GM19452 (cell line): Measurements from ENCODE around the gene MYOZ2.

Experiments
- ATAC-seq: cut with Tn5 transposase; IDR thresholded peaks from one replicate; pipeline ENCODE4 v1.9.1; 2021; ENCODE audit not compliant: unreplicated experiment

MYOZ2 gene

DNA sequence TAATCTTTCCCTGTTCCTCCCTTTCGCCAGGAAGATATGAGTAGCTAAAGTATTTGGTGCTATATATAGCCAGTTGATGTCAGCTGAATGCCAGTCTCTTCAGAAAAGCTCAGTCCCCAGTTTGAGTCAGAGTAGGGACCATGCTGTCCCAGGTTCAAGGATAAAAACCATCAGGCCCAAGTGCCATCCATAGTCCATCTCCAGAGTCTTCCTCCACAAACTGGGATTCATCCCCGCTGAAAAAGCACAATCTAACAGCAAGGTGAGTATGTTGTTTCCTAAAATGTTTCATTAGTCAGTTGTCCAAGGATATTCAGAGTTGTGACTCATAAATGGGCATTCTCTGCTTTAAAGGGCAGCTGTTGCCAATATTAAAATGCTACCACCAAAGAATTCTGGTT, at the start of gene MYOZ2:
TSS of gene MYOZ2 (plus strand) at position 112 of the 401 bp plus-strand sequence. CDS start 694 bp downstream, outside the sequence.
- ATAC-seq: no peak

DNA sequence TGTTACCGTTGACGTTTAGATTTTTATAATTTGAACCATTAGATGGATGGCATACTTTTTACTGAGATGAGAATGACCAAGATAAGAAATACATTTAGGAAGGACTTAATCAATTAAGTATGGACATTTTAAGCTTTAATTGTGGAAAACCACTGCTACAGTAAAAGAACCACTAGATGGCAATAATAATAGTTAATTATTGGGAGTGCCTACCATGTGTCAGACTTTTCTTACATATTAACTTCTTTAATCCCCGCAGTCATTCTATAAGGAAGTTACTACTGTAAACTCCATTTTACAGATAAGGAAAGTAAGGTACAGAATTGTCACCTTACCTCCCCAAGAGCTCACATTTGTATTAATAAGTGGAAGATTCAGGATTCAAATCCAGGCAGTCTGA, 48.5 kb upstream of the MYOZ2 start:
- no peak for ATAC-seq

DNA sequence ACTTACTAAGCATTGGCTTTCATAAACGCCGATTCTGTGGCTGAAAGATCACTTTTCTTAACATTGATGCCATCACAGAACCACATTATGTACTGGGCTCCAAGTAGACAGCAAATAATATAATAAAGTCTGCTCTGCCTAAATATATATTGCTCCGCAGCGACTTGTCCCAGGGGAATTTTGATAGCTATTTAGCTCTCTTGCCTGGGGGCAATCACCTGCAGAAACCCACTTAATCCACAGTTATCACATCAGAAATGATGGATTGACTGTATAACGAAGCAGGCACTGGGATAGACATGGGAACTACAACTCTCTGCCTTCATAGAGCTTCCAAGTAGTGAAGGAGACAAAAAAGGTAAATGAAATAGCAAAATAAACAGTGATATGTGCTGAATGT, 48.0 kb upstream of the MYOZ2 start:
- no peak for ATAC-seq

DNA sequence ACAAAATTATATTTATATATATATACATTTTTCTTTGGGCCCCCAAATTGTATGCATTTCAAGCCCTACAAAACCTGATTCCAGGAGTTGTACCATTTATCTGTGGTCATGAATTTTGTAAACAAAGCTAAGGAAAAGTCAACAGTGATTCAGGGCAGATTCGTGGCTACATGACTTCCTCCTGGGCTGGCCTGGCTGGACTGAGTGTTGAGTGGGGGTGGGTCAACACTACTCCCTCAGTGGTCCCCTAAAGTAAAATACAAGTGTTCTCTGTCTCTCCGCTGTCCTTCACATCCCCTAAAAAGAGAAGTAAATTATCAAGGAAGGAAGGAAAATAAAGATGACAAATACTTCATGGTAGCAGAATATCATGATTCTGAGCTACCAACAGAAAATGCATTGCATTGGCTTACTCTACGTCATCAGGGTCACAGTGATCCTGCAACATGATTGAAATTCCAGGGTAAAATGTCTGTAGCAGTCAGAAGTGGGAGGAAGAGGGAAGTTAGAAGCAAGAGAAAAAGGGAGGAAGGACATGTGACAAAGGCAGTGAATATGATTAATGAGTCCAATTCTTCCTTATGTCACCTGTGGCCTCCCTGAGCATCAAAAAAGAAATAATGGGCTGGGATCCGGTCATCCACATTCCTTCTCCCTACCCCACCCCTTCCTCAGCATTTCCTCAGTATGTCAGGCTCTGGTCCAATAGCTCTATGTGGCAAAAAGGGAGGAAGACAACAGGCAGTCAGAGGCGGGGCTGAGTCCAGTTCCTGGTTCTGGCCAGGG, 42.4 kb upstream of the MYOZ2 start:
- ATAC-seq: no peak

DNA sequence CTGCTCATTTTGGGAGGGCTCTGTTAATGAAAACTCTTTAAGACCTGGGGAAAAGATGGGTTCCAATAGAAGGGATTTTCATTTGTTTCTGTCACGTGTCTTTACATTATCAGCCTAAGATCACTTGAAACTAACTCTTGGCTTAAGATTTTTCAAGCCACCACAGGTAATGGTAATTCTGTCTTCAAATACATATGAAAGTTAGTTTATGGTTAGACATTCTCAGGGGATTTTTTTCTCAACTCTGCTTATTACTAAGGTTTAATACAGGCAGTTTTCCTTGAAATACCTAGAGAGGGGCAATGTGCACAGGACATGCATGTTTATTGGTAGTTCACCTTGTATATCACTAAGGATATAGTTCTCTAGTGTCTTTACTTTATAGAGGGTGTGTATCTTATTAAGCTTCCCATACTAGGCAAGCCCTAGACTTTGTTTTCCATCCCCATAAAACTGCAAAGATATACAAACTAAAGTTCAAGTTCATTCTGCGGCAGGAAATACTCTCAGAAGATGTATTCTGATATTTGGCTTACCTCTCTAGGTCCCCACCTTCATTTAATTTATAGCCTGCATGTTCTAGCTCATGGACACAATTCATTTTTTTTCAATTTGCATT, 38.2 kb upstream of the MYOZ2 start:
- no peak for ATAC-seq

DNA sequence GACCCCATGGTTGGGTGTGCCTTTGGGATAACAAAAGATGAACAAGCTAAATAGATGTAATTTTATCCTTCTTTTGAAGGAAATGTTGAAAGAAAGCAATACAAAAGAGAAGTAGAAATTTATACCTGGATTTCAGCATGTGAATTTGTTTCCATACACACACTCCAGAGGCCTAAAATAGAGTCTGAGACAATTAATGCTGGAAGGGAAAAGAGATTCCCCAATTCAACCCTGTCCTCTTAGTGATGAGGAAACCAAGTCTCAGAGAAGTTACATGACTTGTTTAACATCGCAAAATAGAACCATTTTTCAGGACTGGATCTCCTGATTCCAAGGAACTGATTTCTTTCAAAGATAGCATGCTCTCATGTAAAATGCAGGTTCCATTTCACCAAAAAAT, 37.3 kb upstream of the MYOZ2 start:
- no peak for ATAC-seq

DNA sequence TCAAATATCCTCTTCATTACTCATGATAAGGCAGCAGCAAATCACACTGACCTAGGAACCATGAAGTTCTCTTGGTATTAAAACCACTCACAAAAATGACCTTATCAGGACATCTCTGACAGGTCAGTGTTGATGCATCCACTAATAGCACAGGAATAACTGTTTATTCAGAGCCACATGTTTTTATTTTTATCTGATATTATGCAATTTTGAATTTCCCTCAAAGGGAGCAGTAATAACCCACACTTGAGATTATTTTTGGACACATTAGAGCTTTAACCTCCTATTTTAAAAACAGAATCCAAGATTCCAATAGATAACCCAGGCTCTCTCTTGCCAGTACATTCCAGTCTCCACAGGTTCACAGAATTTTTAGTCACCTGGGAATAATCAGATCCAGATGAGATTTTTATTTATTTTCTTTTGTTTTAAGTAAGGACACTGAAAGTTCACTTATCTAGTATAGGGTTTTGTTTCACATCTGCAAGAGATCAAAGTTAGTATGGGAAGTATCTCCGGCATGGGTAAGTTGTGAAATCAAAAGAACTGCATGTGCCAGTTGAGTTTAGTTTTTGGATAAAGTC, 36.3 kb upstream of the MYOZ2 start:
- no peak for ATAC-seq

DNA sequence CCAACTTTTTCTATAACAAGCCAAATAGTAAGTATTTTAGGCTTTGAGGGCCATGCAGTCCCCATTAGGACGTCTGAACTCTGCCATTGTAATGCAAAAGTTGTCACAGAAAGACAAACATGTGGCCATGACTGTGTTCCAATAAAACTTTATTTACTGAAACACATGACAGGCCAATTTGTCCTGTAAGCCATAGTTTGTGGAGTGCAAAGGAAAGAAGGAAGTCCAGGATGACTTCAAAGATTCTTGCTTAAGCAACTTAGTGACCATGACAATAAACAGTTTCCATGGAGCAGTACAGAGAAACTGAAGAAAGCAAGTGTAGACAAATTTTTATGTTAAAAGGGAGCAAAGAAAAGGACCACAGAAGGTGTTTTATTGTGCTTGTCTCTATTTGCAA, 35.0 kb upstream of the MYOZ2 start:
- no peak for ATAC-seq

DNA sequence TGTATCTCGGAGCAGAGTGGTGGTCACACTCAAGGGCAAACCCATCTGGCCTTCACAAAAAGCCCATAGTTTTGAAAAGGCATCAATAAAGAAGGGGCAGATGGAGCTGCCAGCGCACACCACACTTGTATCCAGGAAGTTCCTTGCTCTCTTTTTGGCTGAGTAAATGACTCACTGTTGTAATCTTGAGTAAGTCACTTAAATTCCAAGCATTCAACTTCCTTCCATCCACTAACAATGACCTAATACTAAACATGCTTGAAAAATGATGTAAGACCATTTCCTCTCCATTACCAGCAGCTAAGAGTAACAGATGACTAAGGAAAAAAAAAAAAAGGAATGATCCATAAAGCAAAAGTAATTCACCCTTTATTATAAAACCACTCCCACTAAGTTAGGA, 32.4 kb upstream of the MYOZ2 start:
- no peak for ATAC-seq

DNA sequence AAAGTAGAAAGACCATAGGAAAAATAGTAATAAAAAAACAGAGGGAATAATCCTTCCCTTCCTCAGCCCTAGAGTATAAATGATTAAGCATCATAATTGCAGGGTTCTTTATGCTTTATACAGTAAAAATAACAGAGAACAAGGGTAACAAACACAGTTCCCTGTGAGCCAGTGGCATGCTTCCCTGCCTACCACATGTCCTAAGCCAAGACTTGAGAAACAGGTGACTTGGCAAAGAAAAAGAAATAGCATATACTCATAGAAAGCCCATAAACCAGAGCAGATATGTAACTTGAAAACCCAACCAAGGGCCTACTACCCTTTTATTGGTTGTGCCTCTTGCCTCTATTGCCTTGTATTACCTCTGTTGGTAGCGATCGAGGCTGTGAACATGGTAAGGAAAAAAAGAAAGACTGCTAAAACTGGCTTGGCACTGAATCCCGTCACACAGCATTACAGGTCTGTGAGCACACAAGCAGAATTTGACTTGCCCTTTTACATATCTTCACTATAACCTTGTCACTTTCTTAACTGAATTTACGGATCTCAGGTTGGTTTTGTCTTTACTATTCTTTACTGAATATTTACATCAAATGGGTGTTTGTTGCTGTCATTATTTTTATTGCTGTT, 30.9 kb upstream of the MYOZ2 start:
- no peak for ATAC-seq

DNA sequence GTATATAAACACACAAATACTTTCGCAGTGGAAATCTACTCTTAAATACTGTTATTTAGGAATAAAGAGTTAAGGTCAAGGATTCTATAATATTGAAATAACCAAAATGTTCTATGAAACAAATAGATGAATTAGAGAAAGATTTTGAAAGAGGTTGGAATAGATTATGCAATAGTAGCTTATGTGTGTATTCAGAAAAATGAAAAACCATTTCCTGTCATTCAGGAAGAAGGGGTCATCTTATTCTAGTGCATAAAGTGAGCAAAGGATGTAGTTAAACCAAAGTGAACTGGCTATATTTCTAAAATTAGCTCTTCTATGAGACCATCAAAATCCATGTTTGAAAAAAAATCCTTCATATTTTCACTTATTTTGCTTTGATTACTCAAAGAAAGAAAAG, 30.0 kb upstream of the MYOZ2 start:
- no peak for ATAC-seq

DNA sequence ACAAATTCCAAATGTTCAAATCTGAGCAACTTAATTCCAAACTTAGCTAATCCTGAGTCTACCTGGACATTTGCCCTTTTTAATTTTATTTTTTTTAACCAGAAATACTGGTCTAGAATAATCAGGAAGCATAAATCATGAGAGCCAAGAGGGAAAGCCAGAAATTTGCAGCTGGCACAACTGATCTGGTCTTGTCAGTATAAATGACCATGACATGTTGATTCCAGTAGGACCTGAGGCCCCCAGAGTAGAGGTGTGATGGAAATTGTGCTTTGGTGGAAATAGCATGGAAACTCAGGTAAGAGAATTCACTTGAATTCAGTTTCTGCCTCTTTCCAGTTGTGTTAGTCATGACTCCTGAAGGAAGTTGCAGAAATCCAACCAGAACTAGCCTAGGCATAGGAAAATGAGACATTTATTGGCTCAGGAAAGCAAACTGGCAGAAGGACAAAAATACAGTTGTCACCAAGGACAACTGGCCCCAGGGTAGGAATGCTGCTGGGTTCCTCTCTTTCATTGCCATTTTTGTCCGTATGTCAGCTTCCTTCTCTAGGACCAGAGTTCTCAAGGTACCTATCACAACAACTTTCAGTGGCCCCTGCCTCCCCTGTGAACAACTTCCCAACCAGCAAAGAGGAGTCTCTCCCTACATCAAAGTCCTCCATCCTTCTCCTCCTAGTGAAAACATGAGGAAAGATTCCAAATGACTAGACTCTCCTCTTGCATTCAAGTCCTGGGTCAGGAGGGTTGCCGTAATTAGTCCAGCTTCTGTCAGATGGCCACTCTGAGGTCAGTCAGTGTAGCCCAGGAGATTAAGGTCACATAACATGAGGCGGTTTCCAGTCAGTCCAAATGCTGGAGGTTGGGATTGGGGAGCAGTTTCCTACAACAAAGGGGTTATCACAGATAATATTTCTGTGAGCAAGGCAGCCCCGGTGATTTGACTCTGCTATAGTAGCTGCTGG, 29.3 kb upstream of the MYOZ2 start:
- no peak for ATAC-seq

DNA sequence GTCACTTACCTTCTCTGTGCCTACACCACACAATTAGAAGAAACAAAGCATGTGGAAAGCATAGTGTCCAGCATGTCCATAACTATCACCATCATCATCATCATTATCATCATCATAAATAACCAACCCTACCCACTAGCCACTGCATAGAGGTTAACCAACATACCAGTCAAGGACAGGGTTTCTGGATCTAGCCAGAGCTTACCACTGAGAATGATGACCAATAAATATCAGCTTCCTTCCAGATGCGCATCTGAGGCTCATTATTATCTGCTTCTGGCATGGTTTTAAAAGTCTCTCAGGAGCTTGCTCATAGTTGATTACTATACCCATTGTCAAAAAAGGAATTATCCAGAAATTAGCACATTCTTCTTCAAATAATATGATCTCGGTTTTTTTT, 25.5 kb upstream of the MYOZ2 start:
- ATAC-seq: no peak

DNA sequence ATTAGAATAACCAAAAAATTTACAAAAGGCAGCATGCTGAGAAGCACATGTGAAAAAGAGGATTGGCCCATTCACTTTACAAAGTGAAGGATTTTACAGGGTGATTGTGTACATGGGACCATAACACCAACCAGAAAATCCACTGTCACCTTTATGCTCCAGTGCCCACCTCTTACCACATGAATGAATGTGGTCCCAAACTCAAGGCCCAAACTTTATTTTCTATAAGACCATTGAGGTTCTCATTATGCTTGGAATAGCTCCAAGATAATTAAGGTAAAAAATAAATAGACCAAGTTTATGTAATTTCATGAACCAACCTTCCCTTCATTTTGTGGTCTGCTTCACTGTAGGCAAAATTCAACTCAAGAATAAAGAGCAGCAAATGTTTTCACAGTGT, 24.3 kb upstream of the MYOZ2 start:
- ATAC-seq: no peak

DNA sequence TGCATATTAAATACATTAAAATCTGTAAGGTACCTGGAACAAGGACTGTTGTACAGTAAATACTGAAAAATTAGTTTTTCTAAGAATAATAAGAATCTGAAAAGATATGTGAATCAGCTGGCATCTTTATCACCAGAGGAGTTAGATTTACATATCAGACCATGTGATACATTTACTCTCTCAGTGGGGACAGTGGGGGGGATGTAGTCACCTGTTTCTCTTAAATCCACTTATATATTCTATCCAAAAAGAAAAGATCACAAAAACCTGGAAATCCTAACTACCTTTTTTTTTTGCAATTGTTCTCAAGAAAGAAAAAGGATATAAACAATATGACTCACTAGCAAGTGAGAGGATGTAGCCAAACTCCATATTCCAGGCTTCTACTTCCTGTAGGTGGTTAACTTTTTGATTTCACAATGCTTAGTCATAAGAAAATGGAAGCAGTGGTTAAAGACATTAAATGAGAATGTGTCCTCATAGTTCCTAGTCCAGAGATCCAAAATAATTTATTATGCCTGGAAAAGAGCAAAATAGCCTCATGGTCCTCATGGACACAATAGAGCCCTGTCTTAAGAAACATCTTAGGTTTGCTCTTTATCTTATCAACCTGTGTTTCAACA, 22.5 kb upstream of the MYOZ2 start:
- no peak for ATAC-seq

DNA sequence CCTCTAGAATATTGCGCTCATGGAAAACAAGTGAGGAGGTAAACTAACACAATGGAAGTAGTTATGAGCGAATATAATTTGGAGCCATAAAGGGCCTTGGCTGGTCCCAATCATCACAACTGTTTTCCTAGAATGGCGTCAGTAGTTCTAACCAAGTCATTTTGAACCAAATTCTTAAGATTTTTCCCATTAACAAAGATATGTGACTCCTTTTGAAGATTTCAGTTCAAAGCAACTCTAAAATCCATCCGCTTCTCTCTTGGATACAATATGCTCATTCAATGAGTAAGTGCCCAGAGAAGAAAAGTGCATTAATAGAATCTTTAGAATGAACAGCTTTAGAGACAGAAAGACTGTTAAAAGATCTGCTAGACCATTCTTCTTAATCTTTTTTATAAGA, 19.6 kb upstream of the MYOZ2 start:
- no peak for ATAC-seq

DNA sequence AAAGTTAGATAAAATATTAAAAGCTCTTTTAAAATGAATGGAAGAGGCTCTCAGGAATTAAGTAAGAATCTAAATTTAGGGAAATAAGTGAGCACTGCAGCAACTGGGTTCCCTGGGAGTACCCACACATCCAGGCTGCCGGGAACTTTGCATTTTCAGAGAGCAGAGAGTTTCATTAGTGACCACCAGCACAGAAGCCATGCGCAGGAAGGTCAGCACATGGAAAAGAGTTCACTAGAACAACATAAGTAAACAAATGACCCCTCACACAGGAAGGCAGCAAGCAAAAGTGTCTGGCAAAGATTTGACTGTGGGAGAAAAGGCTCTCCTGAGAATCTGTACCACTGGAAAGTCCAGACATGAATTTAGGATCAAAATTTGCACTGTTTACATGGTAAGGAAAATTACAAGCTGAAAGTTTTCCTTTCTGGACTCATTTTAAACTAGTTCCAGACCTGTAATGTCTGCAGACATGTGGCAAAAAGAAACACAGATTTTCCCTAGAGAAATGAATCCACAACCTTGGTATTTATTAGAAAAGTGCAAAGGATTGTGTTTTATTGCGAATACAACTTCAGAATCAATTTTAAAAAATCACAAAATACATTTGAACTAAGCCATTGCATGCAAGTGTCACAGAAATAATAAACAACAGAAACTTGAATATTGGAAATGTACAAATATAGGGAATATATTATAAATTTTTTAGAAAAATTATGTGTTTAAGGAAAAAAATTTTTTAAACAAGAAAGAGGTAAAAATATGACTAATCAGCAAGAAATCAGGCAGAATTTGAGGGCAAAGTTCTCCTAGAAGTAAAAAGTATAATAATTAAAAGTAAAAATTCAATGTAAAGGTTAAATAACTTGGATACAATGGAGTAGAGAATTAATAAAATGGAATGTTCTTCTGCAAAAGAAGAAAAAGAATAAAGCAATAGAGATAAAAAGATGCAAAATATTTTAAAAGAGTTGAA, 18.4 kb upstream of the MYOZ2 start:
- no peak for ATAC-seq

DNA sequence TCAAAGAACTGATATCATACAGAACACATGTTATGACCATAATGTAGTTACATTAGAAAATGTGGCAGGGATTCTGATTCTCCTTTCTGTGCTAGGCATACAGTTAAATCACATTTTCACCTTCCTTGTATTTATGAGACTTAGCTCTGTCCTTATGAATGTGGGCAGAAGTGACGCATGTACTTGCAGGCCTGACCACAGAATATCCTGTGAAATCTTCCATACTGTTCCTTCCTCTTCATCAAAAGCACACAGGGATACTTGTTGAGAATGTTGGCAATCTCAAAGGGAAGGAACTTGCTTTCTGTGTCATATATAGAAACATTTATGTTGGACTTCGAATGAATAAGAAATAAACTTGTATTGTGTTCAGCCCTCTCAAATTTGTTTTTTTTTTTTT, 17.2 kb upstream of the MYOZ2 start:
- ATAC-seq: no peak

DNA sequence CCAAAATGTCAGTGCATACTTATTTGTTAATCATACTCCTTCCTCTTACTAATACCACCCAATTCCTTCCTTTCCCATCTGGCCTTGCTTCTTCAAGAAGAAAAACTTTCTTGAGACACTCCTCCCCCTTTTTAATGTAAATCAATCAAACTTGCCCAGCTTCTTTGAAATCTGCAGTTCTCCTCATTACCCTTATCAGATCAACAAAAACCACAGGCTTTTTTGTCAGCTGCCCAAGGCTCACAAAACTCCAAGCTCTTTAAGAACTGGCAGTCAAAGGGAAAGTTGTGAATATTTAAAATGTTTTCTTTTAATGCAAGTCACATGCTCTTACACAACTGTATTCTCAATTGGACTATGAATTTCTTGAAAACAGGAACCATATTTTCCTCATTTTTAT, 11.3 kb upstream of the MYOZ2 start:
- no peak for ATAC-seq
